Measurements from ENCODE around the gene INSIG2. TPM values are rescaled to one million over a fixed set of nuclear protein-coding genes. Genes with fewer than 3 reads are reported as not detected.
A peak's percentile ranks its signal among the peaks of the same experiment; 100 is the strongest.
"Not testable (repeated sequence)": the region's sequence is repeated elsewhere in the genome, so short reads cannot be mapped to it uniquely, and the experiment has no call there.

The INSIG2 gene
- total and polyA plus RNA-seq, 2 of the 4 experiments (the other 2 are of a cell fraction), result 9.1 to 11.7 TPM

- H3K4me3 ChIP-seq (ENCODE audit: insufficient read depth, low read depth, low read length), result no peak overlapping the region
- H3K9me3 ChIP-seq (ENCODE audit: control insufficient read depth, insufficient read depth, low read length), result no peaks in the 10 kb centered on the region
- H2BK120ac ChIP-seq (ENCODE audit: low read depth, low read length), result no peak overlapping the region
- H3K23ac ChIP-seq (ENCODE audit: low read depth, low read length), result no peak overlapping the region
- DNase-seq, result no peak
- H3K4me1 ChIP-seq (ENCODE audit: control insufficient read depth, insufficient read depth, low read length), result peaks cover 1% of the 10 kb centered on the region; the same call in 1 of the 2 replicates
- no CpG with 5 or more reads among the region's 1 CpG for WGBS, 2 experiments (ENCODE audit: extremely low coverage in 2 of 2, insufficient read length in 1 of 2)
- H3K18ac ChIP-seq (ENCODE audit: low read depth, low read length), result no peak overlapping the region
- no peak overlapping the region for H3K56ac ChIP-seq (ENCODE audit: extremely low read depth, insufficient read depth, low read length)
- H2AFZ ChIP-seq (replicated peaks; ENCODE audit: low read length, poor library complexity), result no peak overlapping the region
- no peak overlapping the region for H2AK5ac ChIP-seq (ENCODE audit: low read depth, low read length)
- dilution Hi-C loops (cut with HindIII; ENCODE audit: low sequenced_read_pairs, unreplicated experiment), result no loop called here
- TF ChIP-seq CHD1 (IDR thresholded peaks at IDR 0.05; ENCODE audit: low read depth, low read length) (no peak), USF2 (IDR thresholded peaks at IDR 0.05; ENCODE audit: low read depth, low read length) (no peak)
- H2BK20ac ChIP-seq (ENCODE audit: low read depth, low read length), result no peak overlapping the region
- H4K5ac ChIP-seq (ENCODE audit: low read depth, low read length), result no peak overlapping the region
- H3K9ac ChIP-seq (ENCODE audit: low read depth, low read length), result no peak overlapping the region
- intact Hi-C loops (cut with micrococcal nuclease), result no loop called here
- peak overlapping the region; percentile 29; the same call in 1 of the 2 replicates for H3K4me2 ChIP-seq (ENCODE audit: low read depth, low read length)
- no peaks in the 10 kb centered on the region for H3K27me3 ChIP-seq (ENCODE audit: control insufficient read depth, insufficient read depth, low read length)
- POLR2A ChIA-PET (ENCODE audit: unreplicated experiment), result no interaction called here
- no peak overlapping the region for H2AK9ac ChIP-seq (replicated peaks; ENCODE audit: low read depth, low read length, poor library complexity)
- no TSS peak for BruUV-seq (replicated peaks)
- no peak overlapping the region for H2BK15ac ChIP-seq (ENCODE audit: low read depth, low read length)
- H4K91ac ChIP-seq (ENCODE audit: insufficient read depth, low read depth, low read length), result no peak overlapping the region
- in situ Hi-C loops (cut with MboI; ENCODE audit: low sequenced_read_pairs), result no loop called here
- H3K14ac ChIP-seq (replicated peaks; ENCODE audit: low read depth, low read length), result no peak overlapping the region
- no peaks in the 10 kb centered on the region for H3K36me3 ChIP-seq (ENCODE audit: control insufficient read depth, insufficient read depth, low read length)
- no peaks in the 10 kb centered on the region for H3K9me1 ChIP-seq (ENCODE audit: insufficient read depth, low read length)
- peaks cover 19% of the 10 kb centered on the region; the same call in 1 of the 2 replicates for H4K20me1 ChIP-seq (ENCODE audit: insufficient read depth, low read length)
- ATAC-seq (ENCODE audit: low read depth), result no peak
- no peak overlapping the region for H3K4ac ChIP-seq (ENCODE audit: low read depth, low read length)
- H3K27ac ChIP-seq (ENCODE audit: insufficient read depth, low read length), result no peak overlapping the region
- CTCF ChIA-PET, result interaction anchor here (0.9 to 1.5 kb wide), 2 partner anchors 9 to 95 kb away, joined by 3 to 4 read pairs; no protein-coding TSS in a partner anchor
- no peak overlapping the region for H2BK5ac ChIP-seq (ENCODE audit: low read depth, low read length, poor library complexity, severe bottlenecking)
- peaks cover 10 to 37% of the 10 kb centered on the region in 2 experiments; a peak in 3 of 4 replicates for H3K79me1 ChIP-seq (ENCODE audit: low read depth in 1 of 2, low read length in 2 of 2)
- no peak overlapping the region for H4K8ac ChIP-seq (ENCODE audit: low read depth in 2 of 2, low read length in 2 of 2)
These were observed 3.4 kb downstream of the INSIG2 start for GRCh38 chr2:118091631-118092030.

- H2BK15ac ChIP-seq (ENCODE audit: low read depth, low read length); H2BK20ac ChIP-seq (ENCODE audit: low read depth, low read length); H4K91ac ChIP-seq (ENCODE audit: insufficient read depth, low read depth, low read length); ATAC-seq (ENCODE audit: low read depth); H2BK5ac ChIP-seq (ENCODE audit: low read depth, low read length, poor library complexity, severe bottlenecking); H3K4me2 ChIP-seq (ENCODE audit: low read depth, low read length); H3K14ac ChIP-seq (replicated peaks; ENCODE audit: low read depth, low read length); in situ Hi-C loops (cut with MboI; ENCODE audit: low sequenced_read_pairs); H2AFZ ChIP-seq (replicated peaks; ENCODE audit: low read length, poor library complexity); H4K5ac ChIP-seq (ENCODE audit: low read depth, low read length); H3K56ac ChIP-seq (ENCODE audit: extremely low read depth, insufficient read depth, low read length); H2AK9ac ChIP-seq (replicated peaks; ENCODE audit: low read depth, low read length, poor library complexity); CTCF ChIA-PET; H2AK5ac ChIP-seq (ENCODE audit: low read depth, low read length); H3K9ac ChIP-seq (ENCODE audit: low read depth, low read length); H2BK120ac ChIP-seq (ENCODE audit: low read depth, low read length); H3K9me1 ChIP-seq (ENCODE audit: insufficient read depth, low read length); H3K27me3 ChIP-seq (ENCODE audit: control insufficient read depth, insufficient read depth, low read length); DNase-seq; BruUV-seq (replicated peaks); H3K23ac ChIP-seq (ENCODE audit: low read depth, low read length); POLR2A ChIA-PET (ENCODE audit: unreplicated experiment); H3K4me1 ChIP-seq (ENCODE audit: control insufficient read depth, insufficient read depth, low read length); H3K36me3 ChIP-seq (ENCODE audit: control insufficient read depth, insufficient read depth, low read length); H4K8ac ChIP-seq (ENCODE audit: low read depth in 2 of 2, low read length in 2 of 2); H3K4me3 ChIP-seq (ENCODE audit: insufficient read depth, low read depth, low read length); dilution Hi-C loops (cut with HindIII; ENCODE audit: low sequenced_read_pairs, unreplicated experiment); intact Hi-C loops (cut with micrococcal nuclease); H3K9me3 ChIP-seq (ENCODE audit: control insufficient read depth, insufficient read depth, low read length); H3K18ac ChIP-seq (ENCODE audit: low read depth, low read length); H3K4ac ChIP-seq (ENCODE audit: low read depth, low read length); H3K27ac ChIP-seq (ENCODE audit: insufficient read depth, low read length): not testable (repeated sequence)
- H4K20me1 ChIP-seq (ENCODE audit: insufficient read depth, low read length), result peaks cover 19% of the 10 kb centered on the region; the same call in 1 of the 2 replicates
- peaks cover 12 to 37% of the 10 kb centered on the region in 2 experiments; a peak in 3 of 4 replicates for H3K79me1 ChIP-seq (ENCODE audit: low read depth in 1 of 2, low read length in 2 of 2)
These were observed 5.8 kb downstream of the INSIG2 start for GRCh38 chr2:118094102-118094501.
